ENCODE measurements around the gene GREB1. TPM values are rescaled to one million over a fixed set of nuclear protein-coding genes. Genes with fewer than 3 reads are reported as not detected.

The GREB1 gene
- total and polyA plus RNA-seq, 2 of the 13 experiments (the other 11 are each of a cell fraction or from before 2014, with no cell fraction given): 31.3 to 61.2 TPM

DNA sequence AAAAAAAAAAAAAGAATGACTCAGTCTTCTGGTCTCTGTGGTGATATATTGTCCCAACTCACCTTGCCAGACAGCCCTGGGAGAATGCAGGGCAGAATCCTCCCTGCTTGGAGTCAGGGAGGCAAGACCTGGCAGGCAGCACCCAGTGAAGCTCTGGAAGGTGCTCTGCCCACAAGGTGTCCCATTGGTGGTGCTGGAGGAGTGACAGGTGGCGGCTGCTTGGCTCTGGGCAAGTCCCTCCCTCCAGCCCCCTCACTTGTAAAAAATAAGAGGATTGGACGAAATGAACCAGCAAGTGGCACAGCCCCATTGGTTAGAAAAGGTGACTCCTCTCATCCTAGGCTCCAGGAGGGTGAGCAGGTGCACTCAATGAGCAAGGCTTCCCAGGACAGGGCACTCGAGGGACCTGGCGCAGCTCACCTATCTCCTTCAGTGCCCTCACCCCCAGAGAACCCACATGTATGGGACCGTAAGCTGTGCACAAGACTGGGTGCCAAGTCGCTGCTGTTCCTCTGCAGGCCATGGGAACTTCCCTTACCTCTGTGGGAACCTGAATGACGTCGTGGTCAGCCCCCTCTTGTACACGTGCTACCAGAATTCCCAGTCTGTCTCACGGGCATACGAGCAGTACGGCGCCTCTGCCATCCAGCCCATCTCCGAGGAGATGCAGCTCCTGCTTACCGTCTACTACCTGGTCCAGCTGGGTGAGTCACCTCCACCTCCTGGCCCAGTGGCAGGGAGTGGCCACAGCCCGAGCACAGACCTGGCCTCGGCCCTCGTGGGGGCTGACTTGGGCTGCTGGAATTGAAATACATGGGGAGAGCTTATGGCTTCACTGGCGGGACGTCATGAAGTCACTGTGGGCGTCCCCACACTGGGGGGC is 54.6 kb downstream of the GREB1 start (continued):
- TF ChIP-seq, protein P1, sequence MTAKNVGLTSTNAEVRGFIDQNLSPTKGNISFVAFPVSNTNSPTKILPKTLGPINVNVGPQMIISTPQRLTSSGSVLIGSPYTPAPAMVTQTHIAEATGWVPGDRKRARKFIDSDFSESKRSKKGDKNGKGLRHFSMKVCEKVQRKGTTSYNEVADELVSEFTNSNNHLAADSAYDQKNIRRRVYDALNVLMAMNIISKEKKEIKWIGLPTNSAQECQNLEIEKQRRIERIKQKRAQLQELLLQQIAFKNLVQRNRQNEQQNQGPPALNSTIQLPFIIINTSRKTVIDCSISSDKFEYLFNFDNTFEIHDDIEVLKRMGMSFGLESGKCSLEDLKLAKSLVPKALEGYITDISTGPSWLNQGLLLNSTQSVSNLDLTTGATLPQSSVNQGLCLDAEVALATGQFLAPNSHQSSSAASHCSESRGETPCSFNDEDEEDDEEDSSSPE (CRISPR knock-in tag; IDR thresholded peaks at IDR 0.05): no peak
- no peak for TF ChIP-seq TRAFD1 (CRISPR knock-in tag; IDR thresholded peaks at IDR 0.05; ENCODE audit: borderline replicate concordance)
- TF ChIP-seq PRMT3 (CRISPR knock-in tag; IDR thresholded peaks at IDR 0.05; ENCODE audit: borderline replicate concordance, low read depth): no peak
- no peak for TF ChIP-seq TFDP1 (CRISPR knock-in tag; IDR thresholded peaks at IDR 0.05; ENCODE audit: borderline replicate concordance)
- no peak for TF ChIP-seq ZNF24 (IDR thresholded peaks at IDR 0.05)
- no peak for TF ChIP-seq MAX (IDR thresholded peaks at IDR 0.05)
- no peak for TF ChIP-seq ETV5 (CRISPR knock-in tag; IDR thresholded peaks at IDR 0.05; ENCODE audit: borderline replicate concordance)
- TF ChIP-seq PHF5A (CRISPR knock-in tag; IDR thresholded peaks at IDR 0.05; ENCODE audit: low read depth, unreplicated experiment): no peak
- TF ChIP-seq ZNF782 (CRISPR knock-in tag; IDR thresholded peaks at IDR 0.05; ENCODE audit: borderline replicate concordance): no peak
- TF ChIP-seq ZBTB37 (CRISPR knock-in tag; IDR thresholded peaks at IDR 0.05): no peak
- no peak for TF ChIP-seq MTA3 (CRISPR knock-in tag; IDR thresholded peaks at IDR 0.05)
- TF ChIP-seq, protein P2, sequence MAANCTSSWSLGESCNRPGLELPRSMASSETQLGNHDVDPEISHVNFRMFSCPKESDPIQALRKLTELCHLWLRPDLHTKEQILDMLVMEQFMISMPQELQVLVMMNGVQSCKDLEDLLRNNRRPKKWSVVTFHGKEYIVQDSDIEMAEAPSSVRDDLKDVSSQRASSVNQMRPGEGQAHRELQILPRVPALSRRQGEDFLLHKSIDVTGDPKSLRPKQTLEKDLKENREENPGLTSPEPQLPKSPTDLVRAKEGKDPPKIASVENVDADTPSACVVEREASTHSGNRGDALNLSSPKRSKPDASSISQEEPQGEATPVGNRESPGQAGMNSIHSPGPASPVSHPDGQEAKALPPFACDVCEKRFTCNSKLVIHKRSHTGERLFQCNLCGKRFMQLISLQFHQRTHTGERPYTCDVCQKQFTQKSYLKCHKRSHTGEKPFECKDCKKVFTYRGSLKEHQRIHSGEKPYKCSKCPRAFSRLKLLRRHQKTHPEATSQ (CRISPR knock-in tag; IDR thresholded peaks at IDR 0.05; ENCODE audit: borderline replicate concordance): no peak
- TF ChIP-seq FOXC1 (CRISPR knock-in tag; IDR thresholded peaks at IDR 0.05; ENCODE audit: borderline replicate concordance): no peak

All from HepG2 (cell line).